Adipocyte (in vitro differentiated cells): ENCODE measurements around the gene KCNG1.

ENCODE experiments used
- DNase-seq: peaks from one replicate; pipeline ENCODE4 v3.0.0-alpha.2; 2015; ENCODE audit warnings: low read depth
- H3K27me3 ChIP-seq: replicated peaks from 2 replicates; pipeline ENCODE4 v1.7.0; 2013; ENCODE audit warnings: mild to moderate bottlenecking, low read length, moderate library complexity; ENCODE audit not compliant: control insufficient read depth, insufficient read depth
- H3K36me3 ChIP-seq: 2 replicates; pipeline ENCODE4 v1.7.0; 2013; ENCODE audit warnings: low read length, mild to moderate bottlenecking, moderate library complexity; ENCODE audit not compliant: control insufficient read depth, insufficient read depth, severe bottlenecking
- H3K4me1 ChIP-seq: 2 replicates; pipeline ENCODE4 v1.7.0; 2013; ENCODE audit warnings: mild to moderate bottlenecking, low read length, moderate library complexity; ENCODE audit not compliant: control insufficient read depth, insufficient read depth
- H3K4me3 ChIP-seq: 2 replicates; pipeline ENCODE4 v1.7.0; 2013; ENCODE audit warnings: mild to moderate bottlenecking, low read length, moderate library complexity
- H3K9ac ChIP-seq: 2 replicates; pipeline ENCODE4 v1.7.0; 2013; ENCODE audit warnings: mild to moderate bottlenecking, low read length, moderate library complexity
- H3K9me3 ChIP-seq: 2 replicates; pipeline ENCODE4 v1.7.0; 2013; ENCODE audit warnings: mild to moderate bottlenecking, low read length, moderate library complexity; ENCODE audit not compliant: control insufficient read depth

The KCNG1 gene

GRCh38 chr20:51021067-51022025 is 1.6 kb downstream of the KCNG1 start:
- Histone ChIP-seq H3K4me1 (peaks cover 5% of the 10 kb centered on the region), H3K4me3 (no peak overlapping the region), H3K9me3 (no peaks in the 10 kb centered on the region), H3K27me3 (peaks cover 54% of the 10 kb centered on the region), H3K9ac (no peak overlapping the region), H3K36me3 (no peaks in the 10 kb centered on the region)
- DNase-seq: peak; percentile 23

GRCh38 chr20:51020657-51021056 is 2.2 kb downstream of the KCNG1 start:
- no peak for DNase-seq
- H3K4me3 ChIP-seq: no peak overlapping the region
- H3K9ac ChIP-seq: no peak overlapping the region
- no peaks in the 10 kb centered on the region for H3K36me3 ChIP-seq
- H3K27me3 ChIP-seq: peaks cover 47% of the 10 kb centered on the region
- peaks cover 5% of the 10 kb centered on the region for H3K4me1 ChIP-seq
- no peaks in the 10 kb centered on the region for H3K9me3 ChIP-seq

- Histone ChIP-seq H3K9me3 (no peaks in the 10 kb centered on the region), H3K4me3 (no peak overlapping the region), H3K36me3 (no peaks in the 10 kb centered on the region), H3K27me3 (peaks cover 41% of the 10 kb centered on the region), H3K4me1 (peaks cover 5% of the 10 kb centered on the region), H3K9ac (no peak overlapping the region)
- no peak for DNase-seq
These were observed 3.0 kb downstream of the KCNG1 start for GRCh38 chr20:51019656-51020592.

GRCh38 chr20:51017251-51017650 is 5.7 kb downstream of the KCNG1 start:
- H3K9ac ChIP-seq: no peak overlapping the region
- no peak overlapping the region for H3K4me3 ChIP-seq
- no peaks in the 10 kb centered on the region for H3K36me3 ChIP-seq
- H3K9me3 ChIP-seq: no peaks in the 10 kb centered on the region
- DNase-seq: no peak
- no peaks in the 10 kb centered on the region for H3K4me1 ChIP-seq
- peaks cover 26% of the 10 kb centered on the region for H3K27me3 ChIP-seq

GRCh38 chr20:51016521-51016920 is 6.4 kb downstream of the KCNG1 start:
- Histone ChIP-seq H3K27me3 (peaks cover 20% of the 10 kb centered on the region), H3K9me3 (no peaks in the 10 kb centered on the region), H3K4me3 (no peak overlapping the region), H3K4me1 (no peaks in the 10 kb centered on the region), H3K9ac (no peak overlapping the region), H3K36me3 (no peaks in the 10 kb centered on the region)
- DNase-seq: no peak

GRCh38 chr20:51014797-51015722 is 7.8 kb downstream of the KCNG1 start:
- Histone ChIP-seq H3K27me3 (peaks cover 8% of the 10 kb centered on the region), H3K36me3 (no peaks in the 10 kb centered on the region), H3K9ac (no peak overlapping the region), H3K4me3 (no peak overlapping the region), H3K4me1 (no peaks in the 10 kb centered on the region), H3K9me3 (no peaks in the 10 kb centered on the region)
- peak; percentile 87 for DNase-seq

- no peaks in the 10 kb centered on the region for H3K4me1 ChIP-seq
- no peak overlapping the region for H3K4me3 ChIP-seq
- peaks cover 8% of the 10 kb centered on the region for H3K27me3 ChIP-seq
- no peak overlapping the region for H3K9ac ChIP-seq
- no peaks in the 10 kb centered on the region for H3K36me3 ChIP-seq
- DNase-seq: no peak
- H3K9me3 ChIP-seq: no peaks in the 10 kb centered on the region
These were observed 9.2 kb downstream of the KCNG1 start for GRCh38 chr20:51013577-51014330.

GRCh38 chr20:51012357-51012756 is 10.6 kb downstream of the KCNG1 start:
- H3K4me3 ChIP-seq: no peak overlapping the region
- H3K27me3 ChIP-seq: peaks cover 8% of the 10 kb centered on the region
- H3K36me3 ChIP-seq: no peaks in the 10 kb centered on the region
- H3K4me1 ChIP-seq: no peaks in the 10 kb centered on the region
- H3K9ac ChIP-seq: no peak overlapping the region
- no peaks in the 10 kb centered on the region for H3K9me3 ChIP-seq
- DNase-seq: no peak

- Histone ChIP-seq H3K36me3 (no peaks in the 10 kb centered on the region), H3K9me3 (no peaks in the 10 kb centered on the region)
- DNase-seq: no peak
These were observed 11.4 kb downstream of the KCNG1 start for GRCh38 chr20:51011479-51011878.

GRCh38 chr20:51010932-51011331 is 12.0 kb downstream of the KCNG1 start:
- H3K27me3 ChIP-seq: peaks cover 5% of the 10 kb centered on the region
- no peaks in the 10 kb centered on the region for H3K9me3 ChIP-seq
- no peaks in the 10 kb centered on the region for H3K36me3 ChIP-seq
- DNase-seq: no peak
- H3K9ac ChIP-seq: no peak overlapping the region
- no peaks in the 10 kb centered on the region for H3K4me1 ChIP-seq
- no peak overlapping the region for H3K4me3 ChIP-seq

More at GRCh38 chr20:51011479-51011878, 11.4 kb downstream of the KCNG1 start:
- Histone ChIP-seq H3K4me1 (no peaks in the 10 kb centered on the region), H3K4me3 (no peak overlapping the region), H3K9ac (no peak overlapping the region), H3K27me3 (peaks cover 5% of the 10 kb centered on the region)
